Left cardiac atrium (tissue), 4 donors: Measurements from ENCODE around the gene CHRND. TPM values are rescaled to one million over a fixed set of nuclear protein-coding genes. Genes with fewer than 3 reads are reported as not detected.

ENCODE experiments used
- ATAC-seq, 2 donors: fragments of 200-7000 bp; cut with Tn5 transposase; one replicate each; pipeline ENCODE4 v1.9.1; 2020; ENCODE audit warnings: mild to moderate bottlenecking in 2 of 2, moderate library complexity in 2 of 2
- DNase-seq: peaks from one replicate; pipeline ENCODE4 v3.0.0-alpha.2; 2020
- intact Hi-C, 2 donors: fragments of 100-400 bp; cut with DNase I; formaldehyde crosslinking; loops; one replicate each; pipeline versions ENCODE4 v1.14.1 to v1.15.1; 2022 to 2023
- total RNA-seq, 2 donors: library from RNA; stranded (reverse); fragmentation: NEBNext Ultra II Directional; extraction: Animal tissue kit (Norgen Biotek cat#: 25700); gene quantifications; one replicate each; pipeline ENCODE4 v1.2.1, GENCODE V29; 2021
- donor health status: DM: no; HTN: yes; CAD: no.
- donor health status: DM: no; HTN: yes; CAD: no; lungs with severe emphysema.
- donor health status: DM: yes; HTN: yes; CAD: no.
- donor health status: Dilated cardiomyopathy.

The CHRND gene
- total RNA-seq, 2 donors from 2014 or later = 0.35 TPM; not detected in 1

DNA sequence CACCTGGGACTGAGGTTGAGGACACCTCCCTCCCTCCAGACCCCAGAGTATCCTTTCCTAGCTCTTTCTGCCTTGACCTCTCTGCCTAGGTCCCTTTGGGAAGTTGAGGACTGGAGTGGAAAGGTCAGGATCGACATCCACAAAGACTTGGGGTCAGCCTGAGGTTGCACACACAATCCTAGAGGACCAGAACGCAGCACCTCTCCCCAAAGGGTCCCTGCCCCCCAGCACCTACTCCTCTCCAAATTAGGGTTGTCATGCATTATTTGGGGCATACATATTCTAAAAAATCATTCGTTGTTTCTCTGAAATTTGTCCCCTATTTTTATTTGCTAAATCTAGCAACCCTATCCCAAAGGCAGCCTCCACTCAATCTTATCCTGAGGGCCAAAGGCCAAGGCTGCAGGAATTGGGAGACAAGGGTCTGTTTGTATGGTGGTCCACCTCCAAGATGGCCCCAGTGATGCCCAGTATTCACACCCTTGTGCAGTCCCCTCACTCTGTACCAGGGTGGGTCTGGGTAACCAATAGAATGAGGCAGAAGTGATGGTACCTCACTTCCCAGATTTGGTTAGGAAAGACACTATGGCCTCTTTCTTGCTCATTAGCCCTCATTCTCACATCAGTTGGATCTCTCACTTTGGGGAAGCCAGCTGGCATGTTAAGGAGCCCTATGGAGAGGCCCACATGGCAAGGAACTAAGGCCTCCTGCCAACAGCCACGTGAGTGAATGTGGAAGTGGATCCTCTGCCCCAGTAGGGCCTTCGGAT is 10.0 kb downstream of the CHRND start:
- ATAC-seq = no peak
- no peak for DNase-seq
- intact Hi-C loops = no loop called here

- no peak for DNase-seq
- intact Hi-C loops = no loop called here
- no peak for ATAC-seq
Observed at GRCh38 chr2:232537079-232537478, 11.1 kb downstream of the CHRND start.

GRCh38 chr2:232537499-232537898 is 11.5 kb downstream of the CHRND start:
- no peak for DNase-seq
- peak; percentile 13 to 56 for ATAC-seq
- intact Hi-C loops = no loop called here

DNA sequence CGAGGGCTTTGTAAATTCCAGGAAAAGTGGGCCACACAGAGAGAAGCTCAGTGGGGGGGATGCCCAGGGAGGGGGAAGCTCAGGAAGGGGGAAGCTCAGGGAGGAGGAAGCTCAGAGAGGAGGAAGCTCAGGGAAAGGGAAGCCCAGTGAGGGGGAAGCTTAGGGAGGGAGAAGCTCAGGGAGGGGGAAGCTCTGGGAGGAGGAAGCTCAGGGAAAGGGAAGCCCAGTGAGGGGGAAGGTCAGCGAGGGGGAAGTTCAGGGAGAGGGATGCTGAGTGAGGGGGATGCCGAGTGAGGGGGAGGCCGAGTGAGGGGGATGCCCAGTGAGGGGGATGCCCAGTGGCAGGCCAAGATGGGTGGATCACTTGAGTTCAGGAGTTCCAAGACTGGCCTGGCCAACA is 12.7 kb downstream of the CHRND start:
- peak in 1 of 2 donors; percentile 34 for ATAC-seq
- no peak for DNase-seq
- intact Hi-C loops = no loop called here

DNA sequence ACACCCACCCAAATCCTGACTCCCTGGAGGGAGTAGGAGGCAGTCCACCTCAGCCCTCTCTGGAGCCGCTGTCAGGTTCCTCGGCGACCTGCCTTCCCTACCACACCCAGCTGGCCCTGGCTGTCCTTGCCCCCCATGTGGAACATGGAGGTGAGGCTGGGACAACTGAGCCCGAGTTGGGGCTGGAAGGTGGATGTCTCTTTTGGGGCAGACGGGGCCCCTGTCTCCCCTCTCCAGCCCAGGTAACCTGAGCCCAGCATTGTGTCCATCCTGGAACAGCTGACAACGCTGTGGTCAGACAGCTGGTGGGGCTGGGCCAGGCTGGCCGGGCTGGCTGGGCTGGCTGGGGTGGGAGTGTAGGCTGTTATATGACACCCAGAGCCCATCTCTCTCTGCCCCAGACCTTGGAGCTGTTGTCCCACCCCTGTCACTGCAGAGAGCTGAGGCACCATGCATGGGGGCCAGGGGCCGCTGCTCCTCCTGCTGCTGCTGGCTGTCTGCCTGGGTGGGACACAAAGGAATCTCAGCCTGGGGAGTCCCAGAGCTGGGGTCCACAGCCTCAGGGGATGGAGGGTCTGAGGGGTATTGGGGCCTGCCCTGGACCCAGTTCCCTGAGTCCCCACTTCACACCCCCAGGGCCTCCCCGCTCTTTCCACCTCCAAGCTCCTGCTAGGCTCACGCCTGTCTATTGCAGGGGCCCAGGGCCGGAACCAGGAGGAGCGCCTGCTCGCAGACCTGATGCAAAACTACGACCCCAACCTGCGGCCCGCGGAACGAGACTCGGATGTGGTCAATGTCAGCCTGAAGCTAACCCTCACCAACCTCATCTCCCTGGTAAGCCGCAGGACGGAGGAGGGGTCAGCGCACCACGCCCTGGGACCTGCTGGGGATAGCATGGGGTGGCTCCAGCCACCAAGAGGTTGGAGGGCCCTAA is 13.6 kb downstream of the CHRND start, which contains the start of gene CHRNG:
CHRNG (plus strand) TSS at position 395 of the 934 bp plus-strand sequence; CDS start at position 451, 56 bp downstream.
- intact Hi-C loops = no loop called here
- ATAC-seq = no peak
- no peak for DNase-seq

GRCh38 chr2:232540441-232541041 is 14.6 kb downstream of the CHRND start:
- intact Hi-C loops = no loop called here
- ATAC-seq (no peak), DNase-seq (no peak)

GRCh38 chr2:232541195-232541960 is 15.4 kb downstream of the CHRND start:
- peak in 1 of 2 donors; percentile 12 for ATAC-seq
- intact Hi-C loops = no loop called here
- DNase-seq = no peak

GRCh38 chr2:232541961-232542714 is 16.2 kb downstream of the CHRND start:
- ATAC-seq (no peak), DNase-seq (no peak)
- intact Hi-C loops = no loop called here

DNA sequence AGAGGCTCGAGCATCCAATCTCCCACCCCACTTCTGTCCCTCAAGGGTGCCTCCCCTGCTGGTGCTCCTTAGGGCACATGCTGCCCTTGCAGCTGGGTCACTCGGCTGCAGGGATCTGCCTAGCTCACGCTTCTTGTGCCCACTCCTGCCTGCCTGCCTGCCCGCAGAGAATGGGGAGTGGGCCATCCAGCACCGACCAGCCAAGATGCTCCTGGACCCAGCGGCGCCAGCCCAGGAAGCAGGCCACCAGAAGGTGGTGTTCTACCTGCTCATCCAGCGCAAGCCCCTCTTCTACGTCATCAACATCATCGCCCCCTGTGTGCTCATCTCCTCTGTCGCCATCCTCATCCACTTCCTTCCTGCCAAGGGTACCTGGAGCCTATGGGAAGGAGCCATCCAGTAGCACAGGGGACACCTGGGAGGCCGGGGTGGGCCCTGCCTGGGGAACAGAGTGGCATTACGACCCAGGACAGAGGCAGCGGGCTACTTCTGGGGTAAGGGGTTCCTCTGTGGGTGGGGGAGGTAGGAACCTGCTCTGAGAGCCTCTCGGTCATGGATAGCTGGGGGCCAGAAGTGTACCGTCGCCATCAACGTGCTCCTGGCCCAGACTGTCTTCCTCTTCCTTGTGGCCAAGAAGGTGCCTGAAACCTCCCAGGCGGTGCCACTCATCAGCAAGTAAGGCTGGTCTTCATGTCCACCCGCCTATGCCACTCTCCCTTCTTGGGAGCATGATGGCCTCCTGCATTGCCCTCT is 16.9 kb downstream of the CHRND start:
- intact Hi-C loops = no loop called here
- no peak for ATAC-seq
- DNase-seq = no peak

- ATAC-seq (no peak), DNase-seq (no peak)
- intact Hi-C loops = no loop called here
Observed at GRCh38 chr2:232543491-232543890, 17.5 kb downstream of the CHRND start.

DNA sequence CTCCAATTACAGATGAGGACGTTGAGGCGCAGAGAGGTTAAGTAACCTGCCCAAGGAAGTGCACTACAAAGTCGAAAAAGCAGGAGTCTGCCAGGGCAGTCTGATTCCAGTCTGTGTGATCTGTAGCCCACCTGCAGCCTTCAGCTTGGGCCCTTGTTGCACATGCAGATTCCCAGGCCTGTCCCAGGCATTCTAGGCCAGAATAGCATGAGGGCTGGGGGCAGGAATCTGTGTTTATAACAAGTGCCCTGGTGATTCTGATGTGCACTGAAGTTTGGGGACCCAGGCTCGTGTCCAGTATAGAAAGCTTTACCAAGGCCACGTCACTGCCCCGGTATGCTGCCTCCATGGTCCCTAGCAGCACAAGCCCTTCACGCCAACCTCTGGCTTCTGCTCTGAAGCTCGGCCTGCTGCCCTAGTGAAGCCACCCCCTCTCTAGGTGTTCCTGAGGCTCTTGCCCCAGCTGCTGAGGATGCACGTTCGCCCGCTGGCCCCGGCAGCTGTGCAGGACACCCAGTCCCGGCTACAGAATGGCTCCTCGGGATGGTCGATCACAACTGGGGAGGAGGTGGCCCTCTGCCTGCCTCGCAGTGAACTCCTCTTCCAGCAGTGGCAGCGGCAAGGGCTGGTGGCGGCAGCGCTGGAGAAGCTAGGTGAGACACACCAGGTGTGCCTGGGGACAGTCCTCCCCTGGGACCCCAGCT is 18.1 kb downstream of the CHRND start:
- ATAC-seq = no peak
- no peak for DNase-seq
- intact Hi-C loops = no loop called here

DNA sequence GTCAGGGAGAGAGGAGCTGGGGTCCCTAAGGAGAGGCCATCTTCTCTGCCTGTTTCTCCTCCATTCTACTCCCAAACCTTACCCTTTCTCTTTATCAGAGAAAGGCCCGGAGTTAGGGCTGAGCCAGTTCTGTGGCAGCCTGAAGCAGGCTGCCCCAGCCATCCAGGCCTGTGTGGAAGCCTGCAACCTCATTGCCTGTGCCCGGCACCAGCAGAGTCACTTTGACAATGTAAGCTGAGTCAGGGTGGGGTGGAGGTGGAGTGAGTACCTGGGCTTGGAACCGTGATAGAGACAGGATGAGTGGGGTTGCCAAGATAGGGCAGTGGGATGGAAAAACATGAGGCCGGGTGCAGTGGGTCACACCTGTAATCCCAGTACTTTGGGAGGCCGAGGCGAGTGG is 18.7 kb downstream of the CHRND start:
- ATAC-seq = no peak
- intact Hi-C loops = no loop called here
- DNase-seq = no peak

GRCh38 chr2:232545511-232546375 is 19.8 kb downstream of the CHRND start:
- intact Hi-C loops = no loop called here
- ATAC-seq (no peak), DNase-seq (no peak)

DNA sequence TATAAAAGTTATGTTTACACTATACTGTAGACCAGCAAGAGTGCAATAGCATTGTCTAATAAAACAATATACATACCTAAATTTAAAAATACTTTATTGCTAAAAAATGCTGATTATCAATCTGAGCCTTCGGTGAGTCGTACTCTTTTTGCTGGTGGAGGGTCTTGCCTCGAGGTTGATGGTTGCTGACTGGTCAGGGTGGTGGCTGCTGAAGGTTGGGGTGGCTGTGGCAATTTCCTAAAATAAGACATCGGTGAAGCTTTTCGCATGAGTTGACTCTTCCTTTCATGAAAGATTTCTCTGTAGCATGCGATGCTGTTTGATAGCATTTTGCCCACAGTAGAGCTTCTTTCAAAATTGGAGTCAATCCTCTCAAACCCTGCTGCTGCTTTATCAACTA is 22.0 kb downstream of the CHRND start:
- intact Hi-C loops = no loop called here
- DNase-seq = no peak
- ATAC-seq = no peak

- no peak for ATAC-seq
- intact Hi-C loops = no loop called here
- DNase-seq = no peak
Observed at GRCh38 chr2:232549655-232550353, 23.8 kb downstream of the CHRND start.
